Liver (tissue), 9 donors: Measurements from ENCODE around the gene ZNF490. TPM values are rescaled to one million over a fixed set of nuclear protein-coding genes. Genes with fewer than 3 reads are reported as not detected.
A peak's percentile ranks its signal among the peaks of the same experiment; 100 is the strongest.

Experiments used
- DNase-seq: peaks from one replicate; pipeline ENCODE4 v3.0.0-alpha.2; 2017; ENCODE audit warnings: low spot score
- H3K27ac ChIP-seq, 2 donors: one replicate each; pipeline ENCODE4 v1.7.0; 2013; ENCODE audit warnings: inconsistent platforms in 2 of 2, low read length in 2 of 2, control low read depth in 1 of 2, low read depth in 1 of 2, mild to moderate bottlenecking in 1 of 2
- H3K27me3 ChIP-seq, 4 donors: one replicate each; pipeline versions ENCODE4 v1.6.1 to v1.7.0; 2013; ENCODE audit warnings: low read length in 3 of 4, inconsistent platforms in 1 of 4, mild to moderate bottlenecking in 1 of 4, moderate library complexity in 1 of 4; ENCODE audit not compliant: control insufficient read depth in 4 of 4, insufficient read depth in 4 of 4
- H3K36me3 ChIP-seq, 4 donors: one replicate each; pipeline versions ENCODE4 v1.6.1 to v1.7.0; 2013; ENCODE audit warnings: low read length in 3 of 4, mild to moderate bottlenecking in 3 of 4, low read depth in 1 of 4, moderate library complexity in 1 of 4; ENCODE audit not compliant: control insufficient read depth in 4 of 4, insufficient read depth in 3 of 4
- H3K4me1 ChIP-seq, 4 donors: one replicate each; pipeline versions ENCODE4 v1.6.1 to v1.7.0; 2013; ENCODE audit warnings: low read length in 3 of 4, mild to moderate bottlenecking in 3 of 4, moderate library complexity in 1 of 4; ENCODE audit not compliant: control insufficient read depth in 4 of 4, insufficient read depth in 4 of 4
- H3K4me3 ChIP-seq, 3 donors: one replicate each; pipeline versions ENCODE4 v1.6.1 to v1.7.0; 2013; ENCODE audit warnings: low read length in 3 of 3, control low read depth in 1 of 3, low read depth in 1 of 3, mild to moderate bottlenecking in 1 of 3
- H3K9ac ChIP-seq, 2 donors: one replicate each; pipeline ENCODE4 v1.7.0; 2013; ENCODE audit warnings: low read length in 2 of 2, mild to moderate bottlenecking in 2 of 2, moderate library complexity in 2 of 2, control low read depth in 1 of 2, low read depth in 1 of 2
- H3K9me3 ChIP-seq, 4 donors: one replicate each; pipeline versions ENCODE4 v1.6.1 to v1.7.0; 2013; ENCODE audit warnings: low read length in 3 of 4; ENCODE audit not compliant: control insufficient read depth in 4 of 4
- EGR1 ChIP-seq, 2 donors: IDR thresholded peaks; 2 replicates each; pipeline ENCODE4 v1.6.1; 2016 to 2018; ENCODE audit warnings: antibody characterized with exemption in 2 of 2, low read depth in 2 of 2
- FOXA1 ChIP-seq: IDR thresholded peaks from 2 replicates; pipeline ENCODE4 v1.6.1; 2016; ENCODE audit warnings: antibody characterized with exemption
- FOXA2 ChIP-seq: IDR thresholded peaks from 2 replicates; pipeline ENCODE4 v1.6.1; 2016; ENCODE audit warnings: antibody characterized with exemption
- HNF4A ChIP-seq, 2 donors: conservative IDR thresholded peaks; 2 replicates each; pipeline ENCODE4 v1.6.1; 2016; ENCODE audit warnings: antibody characterized with exemption in 2 of 2, mild to moderate bottlenecking in 2 of 2
- HNF4G ChIP-seq: IDR thresholded peaks from 2 replicates; pipeline ENCODE4 v1.6.1; 2016; ENCODE audit warnings: antibody characterized with exemption
- MAX ChIP-seq: IDR thresholded peaks from 2 replicates; pipeline ENCODE4 v1.6.1; 2016; ENCODE audit warnings: antibody characterized with exemption
- NR2F2 ChIP-seq: IDR thresholded peaks from 2 replicates; pipeline ENCODE4 v1.6.1; 2016; ENCODE audit warnings: antibody characterized with exemption
- RAD21 ChIP-seq, 2 donors: IDR thresholded peaks; 2 replicates each; pipeline ENCODE4 v1.6.1; 2016; ENCODE audit warnings: antibody characterized with exemption in 2 of 2, mild to moderate bottlenecking in 2 of 2
- RXRA ChIP-seq, 2 donors: IDR thresholded peaks; 2 replicates each; pipeline ENCODE4 v1.6.1; 2017 to 2018; ENCODE audit warnings: antibody characterized with exemption in 2 of 2, mild to moderate bottlenecking in 1 of 2
- TAF1 ChIP-seq: conservative IDR thresholded peaks from 2 replicates; pipeline ENCODE4 v1.6.1; 2016; ENCODE audit warnings: antibody characterized with exemption, mild to moderate bottlenecking
- YY1 ChIP-seq: IDR thresholded peaks from 2 replicates; pipeline ENCODE4 v1.6.1; 2016; ENCODE audit warnings: antibody characterized with exemption, mild to moderate bottlenecking
- WGBS: extraction: QIAGEN DNeasy Blood & Tissue Kit; methylation state at CpG from one replicate; pipeline ENCODE4 v1.1.7; 2013; 5-methylcytosine and 5-hydroxymethylcytosine counted together
- polyA plus RNA-seq, 2 donors: library from polyadenylated mRNA; stranded (reverse) in 1 of 2; unstranded in 1 of 2; fragments of 200-250 nt in 1 of 2; fragments of >200 nt in 1 of 2; fragmentation: Nextera tagmentation in 1 of 2; extraction: Ambion mirVana in 1 of 2; gene quantifications; one replicate each; pipeline versions ENCODE4 v1.2.1 to v1.2.3, GENCODE V29; 2013 to 2015
- total RNA-seq, 2 donors: library from RNA; depleted of rRNA; stranded (reverse); fragments of >200 nt; gene quantifications; one replicate each; pipeline ENCODE4 v1.2.3, GENCODE V29; 2014
- TF ChIP-seq, protein P1 (sequence below): IDR thresholded peaks from 2 replicates; pipeline ENCODE4 v1.6.1; 2016; ENCODE audit warnings: antibody characterized with exemption, mild to moderate bottlenecking
- TF ChIP-seq, protein P2 (sequence below): IDR thresholded peaks from 2 replicates; pipeline ENCODE4 v1.6.1; 2016; ENCODE audit warnings: antibody characterized with exemption
- TF ChIP-seq, protein P3 (sequence below): IDR thresholded peaks from 2 replicates; pipeline ENCODE4 v1.6.1; 2016; ENCODE audit warnings: antibody characterized with exemption
- donor health status: healthy.
- donor health status: healthy.
- donor health status: healthy.
- donor health status: healthy.
- donor health status: healthy.

The ZNF490 gene
- total and polyA plus RNA-seq, 4 donors, result 0.93 to 6.1 (median 2.3) TPM

- TF ChIP-seq EGR1 (IDR thresholded peaks at IDR 0.05; ENCODE audit: low read depth in 2 of 2), result no peak
- no peak for TF ChIP-seq YY1
- TF ChIP-seq MAX, result no peak
- TF ChIP-seq, protein P1, sequence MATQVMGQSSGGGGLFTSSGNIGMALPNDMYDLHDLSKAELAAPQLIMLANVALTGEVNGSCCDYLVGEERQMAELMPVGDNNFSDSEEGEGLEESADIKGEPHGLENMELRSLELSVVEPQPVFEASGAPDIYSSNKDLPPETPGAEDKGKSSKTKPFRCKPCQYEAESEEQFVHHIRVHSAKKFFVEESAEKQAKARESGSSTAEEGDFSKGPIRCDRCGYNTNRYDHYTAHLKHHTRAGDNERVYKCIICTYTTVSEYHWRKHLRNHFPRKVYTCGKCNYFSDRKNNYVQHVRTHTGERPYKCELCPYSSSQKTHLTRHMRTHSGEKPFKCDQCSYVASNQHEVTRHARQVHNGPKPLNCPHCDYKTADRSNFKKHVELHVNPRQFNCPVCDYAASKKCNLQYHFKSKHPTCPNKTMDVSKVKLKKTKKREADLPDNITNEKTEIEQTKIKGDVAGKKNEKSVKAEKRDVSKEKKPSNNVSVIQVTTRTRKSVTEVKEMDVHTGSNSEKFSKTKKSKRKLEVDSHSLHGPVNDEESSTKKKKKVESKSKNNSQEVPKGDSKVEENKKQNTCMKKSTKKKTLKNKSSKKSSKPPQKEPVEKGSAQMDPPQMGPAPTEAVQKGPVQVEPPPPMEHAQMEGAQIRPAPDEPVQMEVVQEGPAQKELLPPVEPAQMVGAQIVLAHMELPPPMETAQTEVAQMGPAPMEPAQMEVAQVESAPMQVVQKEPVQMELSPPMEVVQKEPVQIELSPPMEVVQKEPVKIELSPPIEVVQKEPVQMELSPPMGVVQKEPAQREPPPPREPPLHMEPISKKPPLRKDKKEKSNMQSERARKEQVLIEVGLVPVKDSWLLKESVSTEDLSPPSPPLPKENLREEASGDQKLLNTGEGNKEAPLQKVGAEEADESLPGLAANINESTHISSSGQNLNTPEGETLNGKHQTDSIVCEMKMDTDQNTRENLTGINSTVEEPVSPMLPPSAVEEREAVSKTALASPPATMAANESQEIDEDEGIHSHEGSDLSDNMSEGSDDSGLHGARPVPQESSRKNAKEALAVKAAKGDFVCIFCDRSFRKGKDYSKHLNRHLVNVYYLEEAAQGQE, result no peak
- no peak for TF ChIP-seq HNF4A (conservative IDR thresholded peaks at IDR 0.05)
- no peak for TF ChIP-seq FOXA2
- TF ChIP-seq HNF4G, result no peak
- no peak for TF ChIP-seq RXRA (IDR thresholded peaks at IDR 0.05)
- TF ChIP-seq TAF1, result no peak
- TF ChIP-seq, protein P2, sequence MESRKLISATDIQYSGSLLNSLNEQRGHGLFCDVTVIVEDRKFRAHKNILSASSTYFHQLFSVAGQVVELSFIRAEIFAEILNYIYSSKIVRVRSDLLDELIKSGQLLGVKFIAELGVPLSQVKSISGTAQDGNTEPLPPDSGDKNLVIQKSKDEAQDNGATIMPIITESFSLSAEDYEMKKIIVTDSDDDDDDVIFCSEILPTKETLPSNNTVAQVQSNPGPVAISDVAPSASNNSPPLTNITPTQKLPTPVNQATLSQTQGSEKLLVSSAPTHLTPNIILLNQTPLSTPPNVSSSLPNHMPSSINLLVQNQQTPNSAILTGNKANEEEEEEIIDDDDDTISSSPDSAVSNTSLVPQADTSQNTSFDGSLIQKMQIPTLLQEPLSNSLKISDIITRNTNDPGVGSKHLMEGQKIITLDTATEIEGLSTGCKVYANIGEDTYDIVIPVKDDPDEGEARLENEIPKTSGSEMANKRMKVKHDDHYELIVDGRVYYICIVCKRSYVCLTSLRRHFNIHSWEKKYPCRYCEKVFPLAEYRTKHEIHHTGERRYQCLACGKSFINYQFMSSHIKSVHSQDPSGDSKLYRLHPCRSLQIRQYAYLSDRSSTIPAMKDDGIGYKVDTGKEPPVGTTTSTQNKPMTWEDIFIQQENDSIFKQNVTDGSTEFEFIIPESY, result no peak
- TF ChIP-seq NR2F2, result no peak
- no peak for TF ChIP-seq RAD21 (IDR thresholded peaks at IDR 0.05)
- TF ChIP-seq FOXA1, result no peak
- TF ChIP-seq, protein P3, sequence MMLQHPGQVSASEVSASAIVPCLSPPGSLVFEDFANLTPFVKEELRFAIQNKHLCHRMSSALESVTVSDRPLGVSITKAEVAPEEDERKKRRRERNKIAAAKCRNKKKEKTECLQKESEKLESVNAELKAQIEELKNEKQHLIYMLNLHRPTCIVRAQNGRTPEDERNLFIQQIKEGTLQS, result no peak
- Histone ChIP-seq H3K27ac (no peak overlapping the region), H3K4me3 (no peak overlapping the region), H3K36me3 (peaks cover 0 to 6% (median 1%) of the 10 kb centered on the region in 4 donors), H3K9ac (no peak overlapping the region), H3K4me1 (peaks cover 8 to 31% (median 24%) of the 10 kb centered on the region in 4 donors), H3K27me3 (no peaks in the 10 kb centered on the region), H3K9me3 (peaks cover 0 to 5% (median under 1%) of the 10 kb centered on the region in 4 donors)
- WGBS, result 87% methylated on average over 2 of the region's 2 CpGs
- DNase-seq, result no peak
Observed at GRCh38 chr19:12546903-12547302, 63.7 kb downstream of the ZNF490 start.

DNA sequence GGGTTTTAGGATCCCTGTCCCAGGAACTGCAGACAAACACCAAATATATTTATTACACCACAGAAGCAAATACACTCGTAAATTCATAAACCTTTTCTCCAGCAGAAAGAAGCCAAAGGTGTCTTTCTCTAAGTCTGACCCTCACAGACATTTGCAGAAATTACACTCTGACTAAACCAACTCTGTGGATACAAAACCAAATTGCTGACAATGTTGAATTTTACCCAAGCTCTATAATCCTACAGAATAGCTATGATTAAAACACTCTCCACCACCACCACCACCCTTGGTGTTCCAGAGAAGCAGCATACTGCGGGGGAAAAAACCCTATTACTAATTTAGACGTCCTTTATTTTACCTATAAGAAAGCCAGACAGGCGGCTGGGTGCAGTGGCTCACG is 64.5 kb downstream of the ZNF490 start:
- no peaks in the 10 kb centered on the region for H3K27me3 ChIP-seq
- peaks cover 0 to 5% (median under 1%) of the 10 kb centered on the region in 4 donors for H3K9me3 ChIP-seq
- 95% methylated on average over 5 of the region's 5 CpGs for WGBS
- H3K4me3 ChIP-seq, result no peak overlapping the region
- peaks cover 1 to 7% (median 4%) of the 10 kb centered on the region in 4 donors for H3K36me3 ChIP-seq
- peaks cover 8 to 31% (median 24%) of the 10 kb centered on the region in 4 donors for H3K4me1 ChIP-seq
- TF ChIP-seq MAX, result no peak
- TF ChIP-seq HNF4A (conservative IDR thresholded peaks at IDR 0.05), result no peak
- no peak overlapping the region for H3K9ac ChIP-seq
- no peak for DNase-seq
- H3K27ac ChIP-seq, result peak overlapping the region; percentile 30 to 70
